ENCODE results near the gene HCFC1R1.

Gene HCFC1R1

GRCh38 chr16:2999929-3000328, 23.8 kb downstream of the HCFC1R1 start:
- no peak for FAIRE-seq
- no peak for DNase-seq (ENCODE audit: insufficient read length, low spot score)
- no peak for TF ChIP-seq POLR2A (IDR thresholded peaks at IDR 0.05; ENCODE audit: low read depth, low read length)

- no peak for DNase-seq (ENCODE audit: insufficient read length, low spot score)
- FAIRE-seq = no peak
- TF ChIP-seq POLR2A (IDR thresholded peaks at IDR 0.05; ENCODE audit: low read depth, low read length) = no peak
Observed at GRCh38 chr16:2996298-2996697, 27.4 kb downstream of the HCFC1R1 start.

DNA sequence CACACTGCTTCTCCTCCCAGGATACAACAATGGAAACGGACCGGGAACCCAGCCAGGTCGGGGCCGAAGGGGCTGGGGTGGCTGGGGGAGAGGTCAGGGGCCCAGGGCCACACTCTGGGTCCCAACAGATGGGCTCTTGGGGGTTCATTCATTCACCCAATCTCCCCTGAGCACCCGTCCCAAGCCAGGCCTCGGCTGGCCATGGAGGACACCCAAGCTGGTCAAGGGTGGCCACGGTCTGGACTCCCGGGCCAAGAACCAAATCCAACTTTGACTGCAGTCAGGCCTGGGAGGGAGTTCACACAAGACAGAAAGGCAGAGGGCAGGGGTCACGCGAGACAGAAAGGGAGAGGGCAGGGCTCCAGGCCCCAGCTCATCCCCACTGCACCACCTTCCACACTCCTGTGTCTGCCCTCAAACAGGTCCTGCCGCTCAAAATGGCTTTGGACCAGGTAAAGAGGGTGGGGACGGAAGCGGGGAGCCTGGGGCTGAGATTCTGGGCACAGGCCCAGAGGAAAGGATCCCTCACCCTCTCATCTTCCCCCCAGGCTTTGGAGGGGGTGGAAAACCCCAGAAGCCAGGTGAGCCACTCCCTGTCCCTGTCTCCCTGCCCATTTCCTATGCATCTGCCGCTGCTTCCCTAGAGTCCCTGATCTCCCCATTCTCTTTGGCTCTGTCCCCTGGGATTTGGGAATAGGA, 31.2 kb downstream of the HCFC1R1 start:
- FAIRE-seq = no peak
- TF ChIP-seq POLR2A (IDR thresholded peaks at IDR 0.05; ENCODE audit: low read depth, low read length) = no peak
- DNase-seq (ENCODE audit: insufficient read length, low spot score) = no peak

DNA sequence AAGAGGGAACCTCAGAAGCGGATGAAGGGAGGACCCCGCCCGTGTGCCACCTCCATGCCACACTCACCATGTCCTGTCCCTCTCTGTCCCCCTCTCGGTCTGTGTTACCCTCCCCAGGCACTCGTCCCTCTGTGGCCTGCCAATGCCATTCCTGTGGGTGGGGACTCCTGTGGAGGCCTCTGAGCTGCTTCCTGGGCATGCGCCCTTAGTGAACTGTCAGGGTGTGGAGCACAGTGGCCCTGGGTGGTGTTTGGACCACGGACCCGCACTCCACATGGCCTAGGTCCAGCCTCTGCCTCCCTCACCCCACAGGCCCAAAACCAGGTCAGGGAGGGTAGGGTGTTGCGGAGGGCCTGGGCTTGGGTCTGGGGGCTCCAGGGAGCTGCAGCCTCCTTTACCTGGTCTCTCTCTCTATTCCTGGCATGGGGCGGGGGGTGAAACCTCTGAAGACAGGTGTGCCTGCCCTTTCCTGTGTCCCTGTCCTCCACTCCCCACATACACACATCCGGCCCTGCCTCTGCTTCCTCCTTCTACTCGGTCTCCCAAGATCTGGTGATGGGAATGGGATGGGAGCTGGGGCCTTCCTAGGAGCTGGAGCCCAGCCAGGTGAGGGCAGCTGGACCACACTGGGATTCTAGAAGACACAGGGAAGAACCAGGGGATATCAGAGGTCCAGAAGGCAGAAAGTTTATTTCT, 32.0 kb downstream of the HCFC1R1 start:
- FAIRE-seq (no peak), DNase-seq (ENCODE audit: insufficient read length, low spot score) (no peak)
- TF ChIP-seq POLR2A (IDR thresholded peaks at IDR 0.05; ENCODE audit: low read depth, low read length) = no peak

GRCh38 chr16:2990891-2991290, 32.9 kb downstream of the HCFC1R1 start:
- DNase-seq (ENCODE audit: insufficient read length, low spot score) (no peak), FAIRE-seq (no peak)
- TF ChIP-seq POLR2A (IDR thresholded peaks at IDR 0.05; ENCODE audit: low read depth, low read length) = no peak

DNA sequence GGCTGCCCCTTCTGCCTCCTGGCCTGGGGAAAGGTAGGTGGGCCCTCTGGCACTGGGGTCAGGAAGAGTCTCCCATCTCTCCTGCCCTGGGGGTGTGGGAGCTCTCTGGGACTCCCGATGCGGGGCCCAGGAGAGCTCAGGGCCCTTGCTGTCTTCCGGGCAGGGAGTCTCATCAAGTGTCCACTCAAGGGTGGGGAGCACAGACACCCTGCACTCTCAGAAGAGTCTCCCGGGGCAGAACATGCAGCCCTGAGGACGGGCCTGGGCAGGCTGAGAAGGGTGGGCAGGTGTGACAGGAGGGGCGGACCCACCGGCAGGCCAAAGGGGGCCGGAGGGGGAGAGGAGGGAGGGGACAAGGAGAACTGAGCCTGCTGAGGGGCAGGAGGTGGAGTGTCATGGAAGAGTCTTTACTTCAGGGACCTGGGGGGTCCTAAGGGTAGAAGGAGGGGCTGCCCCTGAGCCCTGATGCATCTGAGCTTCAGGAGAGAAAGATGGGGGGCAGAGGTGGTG, 35.1 kb downstream of the HCFC1R1 start:
- FAIRE-seq = no peak
- TF ChIP-seq POLR2A (IDR thresholded peaks at IDR 0.05; ENCODE audit: low read depth, low read length) = no peak
- DNase-seq (ENCODE audit: insufficient read length, low spot score) = no peak

DNA sequence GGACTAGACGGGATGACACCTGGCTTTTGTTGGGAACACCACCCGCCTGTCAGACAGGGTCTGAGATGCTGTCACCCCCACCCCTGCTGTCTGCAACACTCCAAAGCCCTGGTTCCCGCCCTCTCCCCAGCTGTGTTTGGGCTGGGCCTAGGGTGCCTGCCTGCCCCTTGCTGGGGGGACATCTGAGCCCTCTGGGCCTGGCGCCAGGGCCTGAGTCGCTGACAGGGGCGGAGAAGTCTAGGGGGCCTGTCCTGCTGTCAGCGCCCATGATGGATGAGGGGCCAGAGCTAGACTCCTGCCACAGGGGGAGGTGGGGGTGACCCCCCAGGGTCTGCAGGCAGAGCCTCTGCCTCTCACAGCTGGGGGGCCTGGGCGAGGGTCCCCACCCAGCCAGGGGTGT, 35.9 kb downstream of the HCFC1R1 start:
- peak; percentile 51 for DNase-seq (ENCODE audit: insufficient read length, low spot score)
- TF ChIP-seq POLR2A (IDR thresholded peaks at IDR 0.05; ENCODE audit: low read depth, low read length) = no peak
- no peak for FAIRE-seq

DNA sequence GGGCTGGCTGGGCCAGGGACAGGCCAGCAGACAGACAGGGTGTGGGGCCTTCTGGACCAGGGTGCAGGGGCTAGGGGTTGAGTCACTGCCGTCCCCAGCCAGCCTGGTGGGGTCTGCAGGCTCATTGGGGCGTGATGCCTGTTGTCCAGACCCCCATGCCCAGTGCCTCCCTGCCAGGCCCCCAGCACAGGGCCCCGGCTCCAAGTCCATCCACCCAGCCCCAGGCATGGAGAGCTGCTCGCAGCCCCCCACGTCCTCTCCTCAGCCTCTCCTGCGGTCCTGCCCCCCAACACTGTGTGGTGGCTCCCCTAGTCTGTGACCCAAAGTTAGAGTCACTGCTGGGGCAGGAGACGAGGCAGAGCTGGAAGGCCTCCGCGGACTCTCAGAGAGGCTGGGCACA, 36.5 kb downstream of the HCFC1R1 start:
- no peak for TF ChIP-seq POLR2A (IDR thresholded peaks at IDR 0.05; ENCODE audit: low read depth, low read length)
- FAIRE-seq = no peak
- no peak for DNase-seq (ENCODE audit: insufficient read length, low spot score)

- DNase-seq (ENCODE audit: insufficient read length, low spot score) (no peak), FAIRE-seq (no peak)
- no peak for TF ChIP-seq POLR2A (IDR thresholded peaks at IDR 0.05; ENCODE audit: low read depth, low read length)
Observed at GRCh38 chr16:2986623-2987188, 37.0 kb downstream of the HCFC1R1 start.

DNA sequence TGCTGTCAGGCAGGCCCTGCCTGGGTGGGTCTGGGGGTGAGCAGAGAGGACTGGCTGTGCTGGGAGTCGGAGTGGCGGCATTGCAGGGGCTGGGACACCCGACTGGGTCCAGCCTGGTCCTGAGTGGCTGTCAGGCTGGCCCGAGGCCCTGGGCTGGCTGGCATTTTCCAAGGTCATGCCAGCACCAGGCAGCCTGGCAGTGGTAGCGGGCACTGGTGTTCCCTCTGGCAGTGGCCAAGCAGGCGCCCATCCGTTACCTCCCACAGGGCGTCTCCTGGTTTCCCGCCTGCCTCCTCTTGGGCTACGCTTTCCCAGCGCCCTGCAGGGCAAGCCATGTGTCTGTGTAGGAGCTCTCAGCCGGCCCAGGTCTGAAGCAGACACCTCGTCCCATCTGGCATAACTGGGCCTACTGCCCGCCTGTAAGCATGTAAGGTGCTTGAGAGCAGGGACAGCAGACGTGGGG, 37.8 kb downstream of the HCFC1R1 start:
- no peak for FAIRE-seq
- TF ChIP-seq POLR2A (IDR thresholded peaks at IDR 0.05; ENCODE audit: low read depth, low read length) = no peak
- no peak for DNase-seq (ENCODE audit: insufficient read length, low spot score)

GRCh38 chr16:2985462-2985861, 38.3 kb downstream of the HCFC1R1 start:
- TF ChIP-seq POLR2A (IDR thresholded peaks at IDR 0.05; ENCODE audit: low read depth, low read length) = no peak
- DNase-seq (ENCODE audit: insufficient read length, low spot score) = no peak
- no peak for FAIRE-seq

GRCh38 chr16:2983706-2984136, 40.0 kb downstream of the HCFC1R1 start:
- FAIRE-seq (no peak), DNase-seq (ENCODE audit: insufficient read length, low spot score) (peak; percentile 89)
- no peak for TF ChIP-seq POLR2A (IDR thresholded peaks at IDR 0.05; ENCODE audit: low read depth, low read length)

GRCh38 chr16:2982402-2982801, 41.3 kb downstream of the HCFC1R1 start:
- TF ChIP-seq POLR2A (IDR thresholded peaks at IDR 0.05; ENCODE audit: low read depth, low read length) = no peak
- FAIRE-seq = no peak
- DNase-seq (ENCODE audit: insufficient read length, low spot score) = no peak

DNA sequence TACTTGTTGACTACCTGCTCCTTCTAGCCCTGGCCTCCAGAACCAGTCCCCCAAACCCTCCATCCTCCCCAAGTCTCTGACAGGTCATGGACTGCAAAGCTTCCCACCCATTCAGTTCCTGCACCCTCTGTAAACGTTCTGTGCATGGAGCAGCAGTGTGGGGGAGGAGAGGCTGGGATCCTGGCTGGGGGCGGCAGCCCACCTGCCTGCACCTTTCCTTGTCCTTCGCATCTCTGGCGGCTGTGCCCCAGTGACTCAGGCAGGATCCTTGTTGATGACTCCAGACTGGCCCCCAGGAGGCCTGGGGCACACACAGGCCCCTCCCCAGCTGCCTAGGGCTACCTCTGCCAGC, 41.9 kb downstream of the HCFC1R1 start:
- DNase-seq (ENCODE audit: insufficient read length, low spot score) (no peak), FAIRE-seq (no peak)
- TF ChIP-seq POLR2A (IDR thresholded peaks at IDR 0.05; ENCODE audit: low read depth, low read length) = no peak

All from H54 (cell line).